HepG2 (cell line): ENCODE measurements around the gene DOCK2.

Experiments
- POLR2AphosphoS5 ChIP-seq: IDR thresholded peaks from 2 replicates; pipeline ENCODE4 v1.6.1; 2012; ENCODE audit warnings: low read depth, low read length
- ZFP41 ChIP-seq: sonication (generic); formaldehyde crosslinking; IDR thresholded peaks from 2 replicates; pipeline ENCODE4 v1.4.0; 2020; ENCODE audit warnings: mild to moderate bottlenecking, missing genetic modification reagents, borderline replicate concordance
- TF ChIP-seq, protein P1 (sequence below): sonication (generic); formaldehyde crosslinking; IDR thresholded peaks from 2 replicates; pipeline ENCODE4 v1.4.0; 2020; ENCODE audit warnings: missing genetic modification reagents
- TF ChIP-seq, protein P2 (sequence below): sonication (generic); formaldehyde crosslinking; IDR thresholded peaks from 2 replicates; pipeline ENCODE4 v1.4.0; 2020; ENCODE audit warnings: low read depth, mild to moderate bottlenecking, missing genetic modification reagents

DNA sequence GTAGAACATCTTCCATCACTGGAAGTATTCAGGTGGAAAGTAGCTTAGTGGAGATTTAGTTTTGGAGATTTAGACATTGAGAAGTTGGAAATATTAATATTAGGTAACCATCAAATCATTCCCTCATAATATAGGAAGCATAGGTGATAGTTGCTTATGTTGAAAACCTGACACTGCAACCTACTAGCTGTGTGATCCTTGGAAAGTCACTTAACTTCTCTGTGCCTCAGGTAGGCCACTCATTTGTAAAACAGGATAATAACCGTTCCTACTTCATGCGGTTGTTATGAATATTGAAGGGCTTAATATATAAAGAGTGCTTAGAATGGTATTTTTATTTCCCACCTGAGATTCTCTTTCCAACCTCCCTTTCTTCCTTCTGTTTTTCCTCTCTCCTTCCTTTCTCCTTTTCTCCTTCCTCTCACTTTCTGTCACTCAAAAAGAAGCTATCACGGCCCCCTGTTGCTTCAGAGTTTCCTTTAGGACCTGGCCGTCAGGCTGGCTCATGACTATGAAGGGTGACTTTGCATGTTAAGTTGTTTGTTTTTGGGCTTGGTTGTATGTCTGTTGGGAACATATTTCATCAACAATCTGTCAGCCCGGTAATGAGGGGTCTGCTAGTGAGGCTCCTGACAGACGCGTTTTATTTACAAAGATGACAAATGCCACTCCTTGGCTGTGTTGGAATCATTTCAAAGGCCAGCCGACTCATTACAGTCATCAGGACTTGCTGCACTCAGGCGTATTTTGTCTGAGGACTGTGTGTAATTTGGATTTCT lies 31.0 kb downstream of the DOCK2 start:
- TF ChIP-seq, protein P1, sequence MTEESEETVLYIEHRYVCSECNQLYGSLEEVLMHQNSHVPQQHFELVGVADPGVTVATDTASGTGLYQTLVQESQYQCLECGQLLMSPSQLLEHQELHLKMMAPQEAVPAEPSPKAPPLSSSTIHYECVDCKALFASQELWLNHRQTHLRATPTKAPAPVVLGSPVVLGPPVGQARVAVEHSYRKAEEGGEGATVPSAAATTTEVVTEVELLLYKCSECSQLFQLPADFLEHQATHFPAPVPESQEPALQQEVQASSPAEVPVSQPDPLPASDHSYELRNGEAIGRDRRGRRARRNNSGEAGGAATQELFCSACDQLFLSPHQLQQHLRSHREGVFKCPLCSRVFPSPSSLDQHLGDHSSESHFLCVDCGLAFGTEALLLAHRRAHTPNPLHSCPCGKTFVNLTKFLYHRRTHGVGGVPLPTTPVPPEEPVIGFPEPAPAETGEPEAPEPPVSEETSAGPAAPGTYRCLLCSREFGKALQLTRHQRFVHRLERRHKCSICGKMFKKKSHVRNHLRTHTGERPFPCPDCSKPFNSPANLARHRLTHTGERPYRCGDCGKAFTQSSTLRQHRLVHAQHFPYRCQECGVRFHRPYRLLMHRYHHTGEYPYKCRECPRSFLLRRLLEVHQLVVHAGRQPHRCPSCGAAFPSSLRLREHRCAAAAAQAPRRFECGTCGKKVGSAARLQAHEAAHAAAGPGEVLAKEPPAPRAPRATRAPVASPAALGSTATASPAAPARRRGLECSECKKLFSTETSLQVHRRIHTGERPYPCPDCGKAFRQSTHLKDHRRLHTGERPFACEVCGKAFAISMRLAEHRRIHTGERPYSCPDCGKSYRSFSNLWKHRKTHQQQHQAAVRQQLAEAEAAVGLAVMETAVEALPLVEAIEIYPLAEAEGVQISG: no peak
- no peak for TF ChIP-seq ZFP41 (CRISPR knock-in tag)
- no peak for TF ChIP-seq POLR2AphosphoS5
- TF ChIP-seq, protein P2, sequence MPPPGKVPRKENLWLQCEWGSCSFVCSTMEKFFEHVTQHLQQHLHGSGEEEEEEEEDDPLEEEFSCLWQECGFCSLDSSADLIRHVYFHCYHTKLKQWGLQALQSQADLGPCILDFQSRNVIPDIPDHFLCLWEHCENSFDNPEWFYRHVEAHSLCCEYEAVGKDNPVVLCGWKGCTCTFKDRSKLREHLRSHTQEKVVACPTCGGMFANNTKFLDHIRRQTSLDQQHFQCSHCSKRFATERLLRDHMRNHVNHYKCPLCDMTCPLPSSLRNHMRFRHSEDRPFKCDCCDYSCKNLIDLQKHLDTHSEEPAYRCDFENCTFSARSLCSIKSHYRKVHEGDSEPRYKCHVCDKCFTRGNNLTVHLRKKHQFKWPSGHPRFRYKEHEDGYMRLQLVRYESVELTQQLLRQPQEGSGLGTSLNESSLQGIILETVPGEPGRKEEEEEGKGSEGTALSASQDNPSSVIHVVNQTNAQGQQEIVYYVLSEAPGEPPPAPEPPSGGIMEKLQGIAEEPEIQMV (CRISPR knock-in tag): no peak
